HepG2 (cell line): Measurements from ENCODE around the gene ARHGEF26. TPM values are rescaled to one million over a fixed set of nuclear protein-coding genes. Genes with fewer than 3 reads are reported as not detected.

ENCODE experiments used
- ATAC-seq: fragments of 200-7000 bp; cut with Tn5 transposase; 3 replicates; pipeline ENCODE4 v1.9.1; 2020; ENCODE audit warnings: mild to moderate bottlenecking, moderate library complexity
- BruUV-seq: library from RNA; stranded (reverse); fragments of 400-500 nt; replicated peaks from 2 replicates; lab custom pipeline; 2021; lab: Mats Ljungman, UMichigan
- CTCF ChIA-PET: fragments of 300-600 bp; formaldehyde crosslinking; extraction: SDS; loops from one replicate; lab custom pipeline; 2021; ENCODE audit warnings: low total read pairs, inconsistent platforms, low intra/inter-chr PET ratio; lab: Yijun Ruan, JAX
- POLR2A ChIA-PET: fragments of 350-600 bp; sonication (Branson Sonifier 250); formaldehyde crosslinking; loops from one replicate; lab custom pipeline; 2020; ENCODE audit warnings: antibody characterized with exemption, inconsistent platforms; lab: Yijun Ruan, JAX
- DNase-seq: peaks from one replicate; pipeline ENCODE4 v3.0.0-alpha.2; 2015; ENCODE audit warnings: low spot score
- FAIRE-seq: peaks from 3 replicates; lab custom pipeline; 2011; peaks lifted over from hg19 to GRCh38; lab: Jason Lieb, UNC
- H2AFZ ChIP-seq: one replicate; pipeline ENCODE4 v1.6.1; 2011; ENCODE audit warnings: low read length, inconsistent platforms
- H3K27ac ChIP-seq: fragments of 300-600 bp; 3 replicates; pipeline ENCODE4 v1.8.0; 2011; ENCODE audit warnings: mixed run types, mild to moderate bottlenecking, mixed read lengths, low read length, inconsistent platforms; ENCODE audit not compliant: insufficient read depth; ENCODE audit errors: extremely low read length
- H3K27me3 ChIP-seq, 2 experiments: fragments of 200-600 bp in 1 of 2; 2 replicates in 1 of 2; 3 replicates in 1 of 2; pipeline versions ENCODE4 v1.6.0 to v1.8.0; 2011; ENCODE audit warnings: low read length in 2 of 2, mild to moderate bottlenecking in 2 of 2, moderate library complexity in 2 of 2, inconsistent platforms in 1 of 2; ENCODE audit not compliant: insufficient read depth in 2 of 2, control insufficient read depth in 1 of 2
- H3K36me3 ChIP-seq, 2 experiments: fragments of 200-600 bp in 1 of 2; replicated peaks in 1 of 2; 2 replicates in 1 of 2; 3 replicates in 1 of 2; pipeline versions ENCODE4 v1.5.1 to v1.8.0; 2011; ENCODE audit warnings: low read length in 2 of 2, inconsistent platforms in 1 of 2; ENCODE audit not compliant: insufficient read depth in 2 of 2, control insufficient read depth in 1 of 2
- H3K4me1 ChIP-seq: 2 replicates; pipeline ENCODE4 v1.5.1; 2012; ENCODE audit warnings: low read length, inconsistent platforms; ENCODE audit not compliant: insufficient read depth
- H3K4me2 ChIP-seq: 2 replicates; pipeline ENCODE4 v1.6.0; 2011; ENCODE audit warnings: low read depth, low read length, inconsistent platforms
- H3K4me3 ChIP-seq, 3 experiments: fragments of 200-600 bp in 1 of 3; sonication (generic), shearing (Covaris generic) in 1 of 3; replicated peaks in 1 of 3; 2 replicates each; pipeline ENCODE4 v1.5.1; 2011 to 2016; ENCODE audit warnings: low read length in 3 of 3, inconsistent platforms in 2 of 3, low read depth in 2 of 3, mild to moderate bottlenecking in 2 of 3, control low read depth in 1 of 3, mixed read lengths in 1 of 3; ENCODE audit not compliant: insufficient read depth in 1 of 3
- H3K79me2 ChIP-seq: one replicate; pipeline ENCODE4 v1.6.1; 2011; ENCODE audit warnings: low read length, inconsistent platforms; ENCODE audit not compliant: insufficient read depth
- H3K9ac ChIP-seq: 2 replicates; pipeline ENCODE4 v1.6.0; 2011; ENCODE audit warnings: mild to moderate bottlenecking, low read depth, low read length, inconsistent platforms; ENCODE audit not compliant: insufficient read depth
- H3K9me3 ChIP-seq: 2 replicates; pipeline ENCODE4 v1.5.1; 2012; ENCODE audit warnings: mild to moderate bottlenecking, low read length
- H4K20me1 ChIP-seq: 2 replicates; pipeline ENCODE4 v1.6.0; 2011; ENCODE audit warnings: inconsistent platforms, mild to moderate bottlenecking, low read length, moderate library complexity; ENCODE audit not compliant: insufficient read depth
- AHR ChIP-seq: IDR thresholded peaks from 2 replicates; pipeline ENCODE4 v1.6.1; 2018; ENCODE audit warnings: missing genetic modification reagents, missing compliant biosample characterization
- ATF5 ChIP-seq: sonication (generic); formaldehyde crosslinking; IDR thresholded peaks from 2 replicates; pipeline ENCODE4 v1.4.0; 2020; ENCODE audit warnings: mild to moderate bottlenecking, low read depth, missing genetic modification reagents
- ETV6 ChIP-seq: sonication (generic); formaldehyde crosslinking; conservative IDR thresholded peaks from 2 replicates; pipeline ENCODE4 v1.4.0; 2020; ENCODE audit warnings: missing genetic modification reagents
- HIVEP1 ChIP-seq: sonication (generic); formaldehyde crosslinking; IDR thresholded peaks from 2 replicates; pipeline ENCODE4 v1.4.0; 2020; ENCODE audit warnings: mild to moderate bottlenecking, missing genetic modification reagents
- HNRNPH1 ChIP-seq: fragments of 200-400 bp; formaldehyde crosslinking; optimal IDR thresholded peaks from 2 replicates; pipeline ENCODE3; 2017; ENCODE audit warnings: mild to moderate bottlenecking, low read depth, low read length
- HOXD1 ChIP-seq: sonication (generic); formaldehyde crosslinking; IDR thresholded peaks from 2 replicates; pipeline ENCODE4 v1.5.0; 2020; ENCODE audit warnings: missing genetic modification reagents
- MTA3 ChIP-seq: sonication (generic); formaldehyde crosslinking; IDR thresholded peaks from 2 replicates; pipeline ENCODE4 v1.4.0; 2020; ENCODE audit warnings: missing genetic modification reagents
- NBN ChIP-seq: fragments of 450-650 bp; conservative IDR thresholded peaks from 2 replicates; pipeline ENCODE4 v1.6.1; 2017
- RBFOX2 ChIP-seq: fragments of 200-400 bp; formaldehyde crosslinking; IDR thresholded peaks from 2 replicates; pipeline ENCODE4 v1.6.1; 2017; ENCODE audit warnings: low read depth, mild to moderate bottlenecking, low read length
- SPEN ChIP-seq: sonication (generic); formaldehyde crosslinking; IDR thresholded peaks from 2 replicates; pipeline ENCODE4 v1.5.1; 2020; ENCODE audit warnings: low read depth, mild to moderate bottlenecking, missing genetic modification reagents
- SRF ChIP-seq: IDR thresholded peaks from 2 replicates; pipeline ENCODE4 v1.6.1; 2011; ENCODE audit warnings: mild to moderate bottlenecking, low read depth, low read length, moderate library complexity
- SRSF4 ChIP-seq: fragments of 200-400 bp; formaldehyde crosslinking; IDR thresholded peaks from one replicate; pipeline ENCODE4 v1.6.1; 2018; ENCODE audit warnings: mild to moderate bottlenecking, low read depth, low read length, moderate library complexity; ENCODE audit not compliant: poor library complexity, severe bottlenecking
- ZBTB20 ChIP-seq: sonication (generic); formaldehyde crosslinking; IDR thresholded peaks from 2 replicates; pipeline ENCODE4 v1.8.1; 2023; ENCODE audit warnings: missing genetic modification reagents, low read depth, mild to moderate bottlenecking, borderline replicate concordance
- ZNF296 ChIP-seq: sonication (generic); formaldehyde crosslinking; conservative IDR thresholded peaks from 2 replicates; pipeline ENCODE4 v1.5.0; 2020; ENCODE audit warnings: mild to moderate bottlenecking, missing genetic modification reagents
- ZNF589 ChIP-seq: sonication (generic); formaldehyde crosslinking; conservative IDR thresholded peaks from 2 replicates; pipeline ENCODE4 v1.8.0; 2022; ENCODE audit warnings: mild to moderate bottlenecking, moderate library complexity, missing genetic modification reagents
- ZNF878 ChIP-seq: sonication (generic); formaldehyde crosslinking; IDR thresholded peaks from 2 replicates; pipeline ENCODE4 v1.8.1; 2023; ENCODE audit warnings: mild to moderate bottlenecking, missing genetic modification reagents, moderate library complexity
- ZSCAN29 ChIP-seq: sonication (generic); formaldehyde crosslinking; conservative IDR thresholded peaks from 2 replicates; pipeline ENCODE4 v1.4.0; 2020; ENCODE audit warnings: mild to moderate bottlenecking, missing genetic modification reagents
- WGBS: methylation state at CpG from one replicate; pipeline ENCODE4 v1.1.6; 2017; ENCODE audit warnings: low lambda C conversion rate; 5-methylcytosine and 5-hydroxymethylcytosine counted together
- in situ Hi-C: cut with HindIII; loops from 2 replicates; pipeline ENCODE4 v1.10.0; 2017; ENCODE audit warnings: low pct_unique_long_range_greater_than_20kb; ENCODE audit not compliant: extremely low pct_ligation_motif_present
- intact Hi-C: fragments of 100-400 bp; cut with micrococcal nuclease; formaldehyde crosslinking; loops from one replicate; pipeline ENCODE4 v1.10.0; 2022; ENCODE audit not compliant: unreplicated experiment
- polyA plus RNA-seq, 8 experiments: library from polyadenylated mRNA; depleted of rRNA in 3 of 8; stranded (reverse) in 7 of 8; unstranded in 1 of 8; fragments of >200 nt; fragmentation: Illumina TruSeq in 4 of 8; extraction: Trizol in 4 of 8; gene quantifications; 2 replicates each; pipeline versions ENCODE4 v1.2.1 to v1.2.3, GENCODE V29; 2011 to 2016; ENCODE audit warnings: low read depth in 4 of 8, missing spikeins in 1 of 8, mixed read lengths in 1 of 8; ENCODE audit not compliant: insufficient read depth in 1 of 8
- total RNA-seq, 5 experiments: library from RNA; depleted of rRNA; stranded (reverse); fragments of >200 nt; fragmentation: Illumina TruSeq; extraction: Trizol; gene quantifications; 2 replicates each; pipeline ENCODE4 v1.2.3, GENCODE V29; 2016; ENCODE audit warnings: low read depth in 1 of 5

ARHGEF26 gene
- total and polyA plus RNA-seq, 2 of the 13 experiments (the other 11 are each of a cell fraction or from before 2014, with no cell fraction given) = 0.74 to 6.1 TPM

- 29% methylated on average over 2 of the region's 2 CpGs for WGBS
- ATAC-seq = no peak
- intact Hi-C loops = no loop called here
Observed at GRCh38 chr3:154115332-154115731, 5.9 kb upstream of the ARHGEF26 start.

GRCh38 chr3:154119951-154120350, 1.2 kb upstream of the ARHGEF26 start:
- DNase-seq = no peak
- CTCF ChIA-PET = no interaction called here
- Histone ChIP-seq H3K36me3 (no peaks in the 10 kb centered on the region), H3K27me3 (peaks cover 0 to 32% of the 10 kb centered on the region in 2 experiments; a peak in 3 of 5 replicates), H3K9ac (no peak overlapping the region), H3K79me2 (no peaks in the 10 kb centered on the region), H3K9me3 (no peaks in the 10 kb centered on the region), H3K27ac (no peak overlapping the region), H2AFZ (no peak overlapping the region), H3K4me1 (peaks cover 36% of the 10 kb centered on the region), H3K4me2 (no peak overlapping the region), H3K4me3 (no peak overlapping the region), H4K20me1 (no peaks in the 10 kb centered on the region)
- no TSS peak for BruUV-seq
- POLR2A ChIA-PET = no interaction called here
- intact Hi-C loops = loop anchor here (10.0 kb wide), 2 partner anchors 105 to 135 kb away; no protein-coding TSS in a partner anchor
- WGBS = 7% methylated on average over 2 of the region's 2 CpGs
- FAIRE-seq = no peak
- TF ChIP-seq MTA3 (no peak), ZNF296 (no peak), HOXD1 (CRISPR knock-in tag) (no peak), AHR (CRISPR knock-in tag) (no peak), HNRNPH1 (no peak), ETV6 (CRISPR knock-in tag) (no peak), SPEN (no peak), RBFOX2 (no peak), ATF5 (no peak)
- ATAC-seq = no peak
- in situ Hi-C loops = loop anchor here (10.0 kb wide), 1 partner anchor 135 kb away; no protein-coding TSS in a partner anchor

More at GRCh38 chr3:154115332-154115731, 5.9 kb upstream of the ARHGEF26 start:
- TF ChIP-seq HIVEP1 (CRISPR knock-in tag) (no peak), ZBTB20 (no peak), SRF (no peak), ZNF878 (CRISPR knock-in tag) (no peak), ZNF589 (CRISPR knock-in tag) (no peak), NBN (no peak), SRSF4 (no peak), ZSCAN29 (CRISPR knock-in tag) (no peak)
- ChIA-PET POLR2A (no interaction called here), CTCF (no interaction called here)
- Histone ChIP-seq H2AFZ (no peak overlapping the region), H3K4me2 (no peak overlapping the region), H3K27ac (no peak overlapping the region), H4K20me1 (no peaks in the 10 kb centered on the region), H3K4me1 (no peaks in the 10 kb centered on the region), H3K9me3 (no peaks in the 10 kb centered on the region), H3K4me3 (no peak overlapping the region), H3K36me3 (no peaks in the 10 kb centered on the region), H3K9ac (no peak overlapping the region), H3K79me2 (no peaks in the 10 kb centered on the region), H3K27me3 (no peaks in the 10 kb centered on the region)
- DNase-seq (no peak), FAIRE-seq (no peak)
- BruUV-seq = no TSS peak
- in situ Hi-C loops = no loop called here
